ENCODE results near the gene MYBPC1.

The MYBPC1 gene

DNA sequence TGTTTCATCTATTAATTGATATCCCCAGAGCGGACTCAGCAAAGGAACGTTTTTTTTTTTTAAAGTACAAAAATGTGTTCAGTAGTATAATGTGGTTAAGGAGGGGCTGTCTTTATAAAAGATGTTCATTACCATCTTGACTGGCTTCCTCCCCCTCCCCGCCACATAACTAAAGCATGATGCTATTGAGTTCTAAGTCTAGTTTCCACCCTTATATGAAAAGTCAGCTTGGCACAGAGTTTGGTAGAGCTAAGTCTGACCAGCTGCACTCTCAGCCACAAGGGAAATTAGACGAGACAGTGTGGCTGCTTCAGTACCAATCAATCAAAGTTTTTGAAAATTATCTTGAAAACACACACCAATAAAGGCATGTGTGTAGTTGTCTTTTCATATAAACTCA is 1.9 kb upstream of the MYBPC1 start:
- TF ChIP-seq, protein P1, sequence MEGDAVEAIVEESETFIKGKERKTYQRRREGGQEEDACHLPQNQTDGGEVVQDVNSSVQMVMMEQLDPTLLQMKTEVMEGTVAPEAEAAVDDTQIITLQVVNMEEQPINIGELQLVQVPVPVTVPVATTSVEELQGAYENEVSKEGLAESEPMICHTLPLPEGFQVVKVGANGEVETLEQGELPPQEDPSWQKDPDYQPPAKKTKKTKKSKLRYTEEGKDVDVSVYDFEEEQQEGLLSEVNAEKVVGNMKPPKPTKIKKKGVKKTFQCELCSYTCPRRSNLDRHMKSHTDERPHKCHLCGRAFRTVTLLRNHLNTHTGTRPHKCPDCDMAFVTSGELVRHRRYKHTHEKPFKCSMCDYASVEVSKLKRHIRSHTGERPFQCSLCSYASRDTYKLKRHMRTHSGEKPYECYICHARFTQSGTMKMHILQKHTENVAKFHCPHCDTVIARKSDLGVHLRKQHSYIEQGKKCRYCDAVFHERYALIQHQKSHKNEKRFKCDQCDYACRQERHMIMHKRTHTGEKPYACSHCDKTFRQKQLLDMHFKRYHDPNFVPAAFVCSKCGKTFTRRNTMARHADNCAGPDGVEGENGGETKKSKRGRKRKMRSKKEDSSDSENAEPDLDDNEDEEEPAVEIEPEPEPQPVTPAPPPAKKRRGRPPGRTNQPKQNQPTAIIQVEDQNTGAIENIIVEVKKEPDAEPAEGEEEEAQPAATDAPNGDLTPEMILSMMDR (IDR thresholded peaks at IDR 0.05; ENCODE audit: low read depth, low read length) = no peak
- no peaks in the 10 kb centered on the region for H3K36me3 ChIP-seq
- no peaks in the 10 kb centered on the region for H3K4me1 ChIP-seq
- no peak for DNase-seq
- no peak overlapping the region for H3K4me3 ChIP-seq (ENCODE audit: low read depth, low read length)
- H3K27me3 ChIP-seq = no peaks in the 10 kb centered on the region
- no peaks in the 10 kb centered on the region for H3K9me3 ChIP-seq

DNA sequence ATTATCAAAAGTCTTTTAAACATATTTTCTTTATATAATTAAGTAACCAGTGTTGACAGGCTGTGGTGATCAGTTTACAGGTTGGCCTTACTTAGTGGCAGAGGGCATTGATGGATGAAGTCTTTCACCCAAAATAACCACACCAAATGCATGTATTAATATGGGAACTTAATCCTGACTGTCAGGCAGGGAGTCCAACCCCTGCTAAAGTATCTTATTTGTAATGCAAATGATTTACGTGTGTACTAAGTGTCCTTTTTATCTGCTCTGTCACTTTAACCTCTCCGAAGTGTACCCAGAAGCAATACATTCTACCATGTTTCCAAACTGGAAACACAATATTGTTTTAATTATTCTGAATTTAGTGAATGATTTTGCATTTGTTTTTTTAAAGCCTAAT is 1.4 kb downstream of the MYBPC1 start:
- DNase-seq = no peak
- Histone ChIP-seq H3K4me1 (no peaks in the 10 kb centered on the region), H3K27me3 (no peaks in the 10 kb centered on the region), H3K9me3 (no peaks in the 10 kb centered on the region), H3K36me3 (no peaks in the 10 kb centered on the region), H3K4me3 (ENCODE audit: low read depth, low read length) (no peak overlapping the region)
- TF ChIP-seq, protein P1 (IDR thresholded peaks at IDR 0.05; ENCODE audit: low read depth, low read length) = no peak

DNA sequence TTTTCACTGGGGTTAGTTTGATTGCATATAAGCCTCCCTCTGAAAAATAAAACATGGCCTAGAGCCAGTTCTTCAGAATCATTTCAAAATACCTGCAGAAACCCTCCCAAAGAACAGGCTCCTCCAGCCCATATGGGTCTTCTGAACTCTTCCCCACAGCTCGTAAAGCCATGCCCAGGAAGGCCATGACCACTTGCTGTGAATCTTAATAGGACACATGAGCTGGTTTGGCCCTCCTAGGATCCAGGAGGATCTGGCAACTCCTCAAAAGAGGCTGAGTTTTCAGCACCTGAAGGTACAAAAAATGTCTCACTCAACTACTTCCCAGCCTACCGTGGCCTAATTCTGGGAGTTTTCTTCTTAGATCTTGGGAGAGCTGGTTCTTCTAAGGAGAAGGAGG is 2.4 kb downstream of the MYBPC1 start:
- DNase-seq = no peak
- H3K4me1 ChIP-seq = no peaks in the 10 kb centered on the region
- no peaks in the 10 kb centered on the region for H3K9me3 ChIP-seq
- no peaks in the 10 kb centered on the region for H3K27me3 ChIP-seq
- TF ChIP-seq, protein P1 (IDR thresholded peaks at IDR 0.05; ENCODE audit: low read depth, low read length) = no peak
- no peaks in the 10 kb centered on the region for H3K36me3 ChIP-seq
- H3K4me3 ChIP-seq (ENCODE audit: low read depth, low read length) = no peak overlapping the region

DNA sequence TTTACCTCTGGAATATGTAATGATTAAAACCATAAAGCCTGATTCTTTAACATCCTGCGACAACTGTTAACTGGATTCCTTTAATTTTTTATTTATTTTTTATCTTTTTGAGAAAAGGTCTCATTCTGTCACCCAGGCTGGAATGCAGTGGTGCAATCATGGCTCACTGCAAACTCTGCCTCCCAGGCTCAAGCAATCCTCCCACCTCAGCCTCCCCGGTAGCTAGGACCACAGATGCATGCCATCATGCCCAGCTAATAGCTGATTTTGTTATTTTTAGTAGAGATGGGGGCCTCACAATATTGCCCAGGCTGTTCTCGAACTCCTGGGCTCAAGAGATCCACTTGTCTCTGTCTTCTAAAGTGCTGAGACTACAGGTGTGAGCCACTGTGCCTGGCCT is 3.7 kb downstream of the MYBPC1 start:
- TF ChIP-seq, protein P1 (IDR thresholded peaks at IDR 0.05; ENCODE audit: low read depth, low read length) = no peak
- Histone ChIP-seq H3K4me1 (no peaks in the 10 kb centered on the region), H3K27me3 (no peaks in the 10 kb centered on the region), H3K4me3 (ENCODE audit: low read depth, low read length) (no peak overlapping the region), H3K36me3 (no peaks in the 10 kb centered on the region), H3K9me3 (no peaks in the 10 kb centered on the region)
- DNase-seq = no peak

DNA sequence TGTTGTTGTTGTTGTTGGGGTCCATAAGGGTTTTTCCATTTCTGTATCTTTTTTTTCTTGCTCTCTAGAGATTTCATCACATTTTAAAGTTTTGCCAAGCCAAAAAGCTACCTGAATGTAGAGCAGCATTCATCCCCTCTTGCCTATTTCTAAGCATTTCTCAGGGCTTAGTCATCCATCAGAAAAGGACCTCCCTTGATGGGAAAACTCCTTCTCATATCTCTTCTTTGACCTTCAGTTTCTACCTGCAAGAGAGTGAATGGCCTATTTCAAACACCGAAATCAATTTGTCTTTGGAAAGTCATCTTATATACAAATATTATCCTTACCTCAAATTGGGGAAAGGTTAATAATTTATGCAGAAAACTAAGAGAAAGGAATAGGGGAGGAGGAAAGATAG is 4.5 kb downstream of the MYBPC1 start:
- Histone ChIP-seq H3K9me3 (no peaks in the 10 kb centered on the region), H3K4me1 (no peaks in the 10 kb centered on the region), H3K27me3 (no peaks in the 10 kb centered on the region), H3K4me3 (ENCODE audit: low read depth, low read length) (no peak overlapping the region), H3K36me3 (no peaks in the 10 kb centered on the region)
- DNase-seq = no peak
- TF ChIP-seq, protein P1 (IDR thresholded peaks at IDR 0.05; ENCODE audit: low read depth, low read length) = no peak

DNA sequence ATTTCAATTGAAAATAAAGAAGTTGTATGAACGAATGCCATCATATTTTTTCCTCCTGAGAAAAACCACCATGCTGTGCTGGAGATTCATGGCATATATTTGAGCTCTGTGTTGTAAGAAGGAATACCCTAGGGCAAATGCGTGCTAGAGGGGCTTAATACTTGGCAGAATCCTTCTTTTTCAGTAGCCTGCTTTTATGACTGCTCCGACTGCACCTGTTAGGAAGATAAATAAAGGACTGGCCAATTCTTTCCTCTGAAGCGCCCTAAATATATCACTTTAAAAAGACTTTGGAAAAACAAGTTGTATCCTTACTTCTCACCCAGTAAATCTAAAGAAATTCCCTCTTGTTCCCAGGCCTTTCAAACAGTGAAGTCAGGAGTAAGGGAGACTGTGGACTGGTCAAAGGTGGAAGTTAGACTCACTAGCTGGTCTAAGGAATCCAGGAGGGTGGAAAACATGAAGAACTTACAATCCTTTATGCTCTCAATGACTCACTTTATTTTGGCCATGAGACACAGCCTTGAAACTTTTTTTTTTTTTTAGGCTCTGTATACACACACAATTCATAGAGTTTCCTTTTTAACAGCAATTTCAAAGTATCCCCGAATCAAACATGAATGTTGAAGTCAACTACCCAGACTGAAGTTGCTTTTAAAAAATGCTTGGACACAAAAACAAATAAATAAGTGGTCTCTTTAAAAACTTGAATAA is 5.2 kb downstream of the MYBPC1 start:
- DNase-seq = no peak
- H3K27me3 ChIP-seq = no peaks in the 10 kb centered on the region
- no peaks in the 10 kb centered on the region for H3K9me3 ChIP-seq
- TF ChIP-seq, protein P1 (IDR thresholded peaks at IDR 0.05; ENCODE audit: low read depth, low read length) = no peak
- no peaks in the 10 kb centered on the region for H3K36me3 ChIP-seq
- H3K4me1 ChIP-seq = no peaks in the 10 kb centered on the region
- H3K4me3 ChIP-seq (ENCODE audit: low read depth, low read length) = no peak overlapping the region
